Endothelial cell (in vitro differentiated cells): Measurements from ENCODE around the gene IFI6. TPM values are rescaled to one million over a fixed set of nuclear protein-coding genes. Genes with fewer than 3 reads are reported as not detected.

Source experiments
- DNase-seq: peaks from one replicate; pipeline ENCODE4 v3.0.0; 2021; ENCODE audit warnings: low spot score
- H3K27ac Mint-ChIP-seq: one replicate; pipeline ENCODE4 v1.8.0; 2021; ENCODE audit warnings: mixed read lengths, inconsistent platforms; ENCODE audit not compliant: unreplicated experiment
- H3K27me3 Mint-ChIP-seq: one replicate; pipeline ENCODE4 v1.8.0; 2021; ENCODE audit warnings: mild to moderate bottlenecking, moderate library complexity, mixed read lengths, inconsistent platforms; ENCODE audit not compliant: unreplicated experiment
- H3K36me3 Mint-ChIP-seq: one replicate; pipeline ENCODE4 v1.8.0; 2021; ENCODE audit warnings: mild to moderate bottlenecking, low read depth, mixed read lengths, inconsistent platforms; ENCODE audit not compliant: unreplicated experiment
- H3K4me1 Mint-ChIP-seq: one replicate; pipeline ENCODE4 v1.8.0; 2021; ENCODE audit warnings: mild to moderate bottlenecking, mixed read lengths, inconsistent platforms; ENCODE audit not compliant: unreplicated experiment
- H3K4me3 Mint-ChIP-seq: one replicate; pipeline ENCODE4 v1.8.0; 2021; ENCODE audit warnings: mild to moderate bottlenecking, mixed read lengths, inconsistent platforms; ENCODE audit not compliant: unreplicated experiment
- H3K9me3 Mint-ChIP-seq: one replicate; pipeline ENCODE4 v1.8.0; 2021; ENCODE audit warnings: mixed read lengths, inconsistent platforms; ENCODE audit not compliant: unreplicated experiment
- total RNA-seq: library from RNA; stranded (reverse); fragmentation: NEBNext Ultra II Directional; extraction: Animal tissue kit (Norgen Biotek cat#: 25700); gene quantifications from one replicate; pipeline ENCODE4 v1.2.1, GENCODE V29; 2021; ENCODE audit not compliant: unreplicated experiment
- TF ChIP-seq, protein P1 (sequence below): fragments of 200-600 bp; sonication (generic); IDR thresholded peaks from one replicate; pipeline ENCODE4 v1.5.0; 2021; ENCODE audit warnings: antibody characterized with exemption; ENCODE audit not compliant: unreplicated experiment

The IFI6 gene
- total RNA-seq, 1 donor from 2014 or later, result 9.7 TPM

- DNase-seq, result no peak
- Mint-ChIP-seq H3K27ac (no peak overlapping the region), H3K36me3 (no peaks in the 10 kb centered on the region), H3K4me1 (peaks cover 10% of the 10 kb centered on the region), H3K27me3 (peaks cover 1% of the 10 kb centered on the region), H3K4me3 (no peak overlapping the region), H3K9me3 (no peaks in the 10 kb centered on the region)
- TF ChIP-seq, protein P1, sequence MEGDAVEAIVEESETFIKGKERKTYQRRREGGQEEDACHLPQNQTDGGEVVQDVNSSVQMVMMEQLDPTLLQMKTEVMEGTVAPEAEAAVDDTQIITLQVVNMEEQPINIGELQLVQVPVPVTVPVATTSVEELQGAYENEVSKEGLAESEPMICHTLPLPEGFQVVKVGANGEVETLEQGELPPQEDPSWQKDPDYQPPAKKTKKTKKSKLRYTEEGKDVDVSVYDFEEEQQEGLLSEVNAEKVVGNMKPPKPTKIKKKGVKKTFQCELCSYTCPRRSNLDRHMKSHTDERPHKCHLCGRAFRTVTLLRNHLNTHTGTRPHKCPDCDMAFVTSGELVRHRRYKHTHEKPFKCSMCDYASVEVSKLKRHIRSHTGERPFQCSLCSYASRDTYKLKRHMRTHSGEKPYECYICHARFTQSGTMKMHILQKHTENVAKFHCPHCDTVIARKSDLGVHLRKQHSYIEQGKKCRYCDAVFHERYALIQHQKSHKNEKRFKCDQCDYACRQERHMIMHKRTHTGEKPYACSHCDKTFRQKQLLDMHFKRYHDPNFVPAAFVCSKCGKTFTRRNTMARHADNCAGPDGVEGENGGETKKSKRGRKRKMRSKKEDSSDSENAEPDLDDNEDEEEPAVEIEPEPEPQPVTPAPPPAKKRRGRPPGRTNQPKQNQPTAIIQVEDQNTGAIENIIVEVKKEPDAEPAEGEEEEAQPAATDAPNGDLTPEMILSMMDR, result no peak
These were observed 2.1 kb downstream of the IFI6 start for GRCh38 chr1:27669876-27670275.

DNA sequence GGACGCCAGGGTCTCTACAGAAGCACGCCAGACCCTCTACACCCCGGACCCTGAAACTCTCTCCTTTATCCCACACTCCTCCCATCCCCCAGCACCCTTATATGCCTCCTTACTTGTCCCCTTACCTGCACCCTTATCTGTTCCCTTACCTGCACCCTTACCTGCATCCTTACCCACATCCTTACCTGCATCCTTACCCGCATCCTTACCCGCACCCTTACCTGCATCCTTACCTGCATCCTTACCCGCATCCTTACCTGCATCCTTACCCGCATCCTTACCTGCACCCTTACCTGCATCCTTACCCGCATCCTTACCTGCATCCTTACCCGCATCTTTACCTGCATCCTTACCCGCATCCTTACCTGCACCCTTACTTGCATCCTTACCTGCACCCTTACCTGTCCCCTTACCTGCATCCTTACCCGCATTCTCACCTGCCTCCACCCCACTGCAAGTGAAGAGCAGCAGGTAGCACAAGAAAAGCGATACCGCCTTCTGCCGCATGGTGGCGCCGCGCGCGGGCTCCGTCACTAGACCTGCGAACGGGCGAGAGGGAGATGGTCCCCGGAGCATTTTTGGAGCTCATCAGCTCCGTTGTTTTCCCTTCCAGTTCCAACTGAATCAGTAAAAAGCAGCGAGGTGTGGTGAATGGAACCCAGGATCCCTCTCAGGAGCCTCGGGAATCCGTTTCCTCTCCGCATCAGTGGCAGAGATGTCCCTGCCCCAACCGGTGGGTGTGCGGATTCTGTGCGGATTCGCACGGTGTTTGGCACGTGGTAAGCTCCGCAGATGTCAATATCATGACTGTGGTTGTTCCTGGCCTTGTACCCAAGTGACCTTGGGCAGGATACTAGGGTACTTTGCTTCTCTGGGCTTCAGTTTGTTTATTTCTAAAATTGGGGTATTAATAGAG, 2.9 kb downstream of the IFI6 start:
- DNase-seq, result peak; percentile 85
- Mint-ChIP-seq H3K27ac (no peak overlapping the region), H3K36me3 (no peaks in the 10 kb centered on the region)

DNA sequence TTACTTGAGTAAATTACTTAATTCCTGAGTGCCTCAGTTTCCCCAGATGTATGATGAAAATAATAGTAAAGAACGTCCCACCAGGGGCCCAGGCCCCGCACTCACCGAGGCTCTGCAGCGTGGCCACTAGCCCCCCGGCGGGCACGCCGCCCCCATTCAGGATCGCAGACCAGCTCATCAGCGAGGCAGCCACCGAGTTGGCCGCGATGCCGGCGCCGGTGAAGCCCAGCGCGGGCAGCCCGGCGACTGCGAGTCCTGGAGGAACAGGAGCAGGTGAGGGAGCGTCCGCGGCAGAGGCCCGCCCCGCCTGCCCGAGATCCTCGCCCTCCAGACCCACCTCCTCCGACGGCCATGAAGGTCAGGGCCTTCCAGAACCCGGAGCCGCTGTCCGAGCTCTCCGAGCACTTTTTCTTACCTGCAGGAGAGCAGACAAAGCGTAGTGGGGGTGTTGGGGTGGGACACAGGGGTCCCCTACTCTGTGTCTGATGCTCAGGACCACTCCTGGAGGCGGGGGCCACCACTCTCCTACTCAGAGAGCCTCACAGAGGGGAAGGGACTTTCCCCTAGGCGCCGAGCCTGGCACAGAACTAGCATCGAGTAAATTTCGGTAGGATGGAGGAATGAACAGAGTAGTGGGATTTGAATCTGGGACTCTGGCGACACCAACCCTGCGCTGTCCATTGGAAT, 3.7 kb downstream of the IFI6 start:
- no peak overlapping the region for H3K4me3 Mint-ChIP-seq
- no peak overlapping the region for H3K27ac Mint-ChIP-seq
- no peaks in the 10 kb centered on the region for H3K9me3 Mint-ChIP-seq
- TF ChIP-seq, protein P1, result no peak
- H3K4me1 Mint-ChIP-seq, result peaks cover 9% of the 10 kb centered on the region
- DNase-seq, result no peak
- no peaks in the 10 kb centered on the region for H3K27me3 Mint-ChIP-seq
- H3K36me3 Mint-ChIP-seq, result no peaks in the 10 kb centered on the region

More for the DNA sequence above, 2.9 kb downstream of the IFI6 start:
- Mint-ChIP-seq H3K4me3 (no peak overlapping the region), H3K4me1 (peaks cover 10% of the 10 kb centered on the region), H3K9me3 (no peaks in the 10 kb centered on the region), H3K27me3 (peaks cover 1% of the 10 kb centered on the region)
- TF ChIP-seq, protein P1, result peak; percentile 72

GRCh38 chr1:27666791-27667254, 5.2 kb downstream of the IFI6 start:
- Mint-ChIP-seq H3K27me3 (peaks cover 5% of the 10 kb centered on the region), H3K27ac (no peak overlapping the region), H3K9me3 (no peaks in the 10 kb centered on the region), H3K4me3 (no peak overlapping the region), H3K36me3 (no peaks in the 10 kb centered on the region), H3K4me1 (peaks cover 12% of the 10 kb centered on the region)
- DNase-seq, result no peak
- TF ChIP-seq, protein P1, result no peak

GRCh38 chr1:27666294-27666693, 5.7 kb downstream of the IFI6 start:
- Mint-ChIP-seq H3K9me3 (no peaks in the 10 kb centered on the region), H3K4me3 (no peak overlapping the region), H3K36me3 (no peaks in the 10 kb centered on the region), H3K4me1 (peaks cover 16% of the 10 kb centered on the region), H3K27ac (no peak overlapping the region), H3K27me3 (peaks cover 8% of the 10 kb centered on the region)
- TF ChIP-seq, protein P1, result no peak
- DNase-seq, result no peak
